Measurements from ENCODE around the gene NPAS1. TPM values are rescaled to one million over a fixed set of nuclear protein-coding genes. Genes with fewer than 3 reads are reported as not detected.
A peak's percentile ranks its signal among the peaks of the same experiment; 100 is the strongest.

The NPAS1 gene
- total and polyA plus RNA-seq, 5 donors from 2014 or later, result 0.53 to 1.5 TPM; not detected in 3

- DNase-seq, result no peak
- Mint-ChIP-seq H3K27ac (no peak overlapping the region), H3K36me3 (peaks cover 32% of the 10 kb centered on the region), H3K4me3 (no peak overlapping the region), H3K9me3 (peaks cover 0 to 1% (median 0%) of the 10 kb centered on the region in 7 donors), H3K27me3 (no peaks in the 10 kb centered on the region), H3K4me1 (peaks cover 0 to 5% (median 0%) of the 10 kb centered on the region in 4 donors)
- Histone ChIP-seq H3K4me1 (ENCODE audit: control insufficient read depth, insufficient read depth, low read length, poor library complexity, severe bottlenecking) (no peaks in the 10 kb centered on the region), H3K27me3 (ENCODE audit: control insufficient read depth, insufficient read depth, low read length) (no peaks in the 10 kb centered on the region), H3K27ac (ENCODE audit: insufficient read depth, low read length, poor library complexity, severe bottlenecking) (no peak overlapping the region), H3K9me3 (ENCODE audit: control insufficient read depth in 2 of 2, low read length in 2 of 2) (no peaks in the 10 kb centered on the region), H3K4me3 (ENCODE audit: low read depth, low read length) (no peak overlapping the region), H3K36me3 (ENCODE audit: control insufficient read depth, insufficient read depth, low read length) (peaks cover 73% of the 10 kb centered on the region)
- ATAC-seq (ENCODE audit: low read depth in 2 of 2), result no peak
These were observed 49.3 kb downstream of the NPAS1 start for GRCh38 chr19:47068876-47069406.

GRCh38 chr19:47069795-47070194 lies 50.2 kb downstream of the NPAS1 start:
- DNase-seq (no peak), ATAC-seq (ENCODE audit: low read depth in 2 of 2) (no peak)
- H3K9me3 ChIP-seq (ENCODE audit: control insufficient read depth in 2 of 2, low read length in 2 of 2), result no peaks in the 10 kb centered on the region
- H3K27ac ChIP-seq (ENCODE audit: insufficient read depth, low read length, poor library complexity, severe bottlenecking), result no peak overlapping the region
- no peak overlapping the region for H3K27ac Mint-ChIP-seq
- H3K36me3 ChIP-seq (ENCODE audit: control insufficient read depth, insufficient read depth, low read length), result peaks cover 80% of the 10 kb centered on the region
- H3K4me3 Mint-ChIP-seq, result no peak overlapping the region
- peaks cover 31% of the 10 kb centered on the region for H3K36me3 Mint-ChIP-seq
- H3K27me3 ChIP-seq (ENCODE audit: control insufficient read depth, insufficient read depth, low read length), result no peaks in the 10 kb centered on the region
- peaks cover 0 to 1% (median 0%) of the 10 kb centered on the region in 7 donors for H3K9me3 Mint-ChIP-seq
- H3K4me3 ChIP-seq (ENCODE audit: low read depth, low read length), result no peak overlapping the region
- H3K4me1 ChIP-seq (ENCODE audit: control insufficient read depth, insufficient read depth, low read length, poor library complexity, severe bottlenecking), result no peaks in the 10 kb centered on the region
- H3K27me3 Mint-ChIP-seq, result no peaks in the 10 kb centered on the region
- peaks cover 0 to 8% (median 0%) of the 10 kb centered on the region in 4 donors for H3K4me1 Mint-ChIP-seq

GRCh38 chr19:47070756-47071155 lies 51.1 kb downstream of the NPAS1 start:
- Histone ChIP-seq H3K4me1 (ENCODE audit: control insufficient read depth, insufficient read depth, low read length, poor library complexity, severe bottlenecking) (no peaks in the 10 kb centered on the region), H3K4me3 (ENCODE audit: low read depth, low read length) (no peak overlapping the region), H3K27ac (ENCODE audit: insufficient read depth, low read length, poor library complexity, severe bottlenecking) (no peak overlapping the region), H3K36me3 (ENCODE audit: control insufficient read depth, insufficient read depth, low read length) (peaks cover 80% of the 10 kb centered on the region), H3K27me3 (ENCODE audit: control insufficient read depth, insufficient read depth, low read length) (no peaks in the 10 kb centered on the region), H3K9me3 (ENCODE audit: control insufficient read depth in 2 of 2, low read length in 2 of 2) (no peaks in the 10 kb centered on the region)
- Mint-ChIP-seq H3K9me3 (no peaks in the 10 kb centered on the region), H3K27ac (peak overlapping the region in 2 of 3 donors; percentile 54 to 80), H3K36me3 (peaks cover 36% of the 10 kb centered on the region), H3K27me3 (no peaks in the 10 kb centered on the region), H3K4me3 (no peak overlapping the region), H3K4me1 (peaks cover 0 to 13% (median 6%) of the 10 kb centered on the region in 4 donors)
- DNase-seq (no peak), ATAC-seq (ENCODE audit: low read depth in 2 of 2) (no peak)

- H3K4me3 ChIP-seq (ENCODE audit: low read depth, low read length), result no peak overlapping the region
- no peak overlapping the region for H3K27ac Mint-ChIP-seq
- no peaks in the 10 kb centered on the region for H3K4me1 ChIP-seq (ENCODE audit: control insufficient read depth, insufficient read depth, low read length, poor library complexity, severe bottlenecking)
- peaks cover 38% of the 10 kb centered on the region for H3K36me3 Mint-ChIP-seq
- H3K4me3 Mint-ChIP-seq, result no peak overlapping the region
- ATAC-seq (ENCODE audit: low read depth in 2 of 2), result no peak
- H3K27ac ChIP-seq (ENCODE audit: insufficient read depth, low read length, poor library complexity, severe bottlenecking), result no peak overlapping the region
- no peaks in the 10 kb centered on the region for H3K9me3 ChIP-seq (ENCODE audit: control insufficient read depth in 2 of 2, low read length in 2 of 2)
- H3K27me3 Mint-ChIP-seq, result no peaks in the 10 kb centered on the region
- no peak for DNase-seq
- no peaks in the 10 kb centered on the region for H3K27me3 ChIP-seq (ENCODE audit: control insufficient read depth, insufficient read depth, low read length)
- peaks cover 82% of the 10 kb centered on the region for H3K36me3 ChIP-seq (ENCODE audit: control insufficient read depth, insufficient read depth, low read length)
- no peaks in the 10 kb centered on the region for H3K9me3 Mint-ChIP-seq
- peaks cover 0 to 17% (median 6%) of the 10 kb centered on the region in 4 donors for H3K4me1 Mint-ChIP-seq
These were observed 52.1 kb downstream of the NPAS1 start for GRCh38 chr19:47071731-47072130.

- no peaks in the 10 kb centered on the region for H3K27me3 ChIP-seq (ENCODE audit: control insufficient read depth, insufficient read depth, low read length)
- H3K4me3 ChIP-seq (ENCODE audit: low read depth, low read length), result no peak overlapping the region
- Mint-ChIP-seq H3K27me3 (no peaks in the 10 kb centered on the region), H3K36me3 (peaks cover 38% of the 10 kb centered on the region), H3K4me1 (peaks cover 0 to 17% (median 6%) of the 10 kb centered on the region in 4 donors), H3K27ac (no peak overlapping the region), H3K9me3 (no peaks in the 10 kb centered on the region), H3K4me3 (no peak overlapping the region)
- ATAC-seq (ENCODE audit: low read depth in 2 of 2) (no peak), DNase-seq (no peak)
- no peak overlapping the region for H3K27ac ChIP-seq (ENCODE audit: insufficient read depth, low read length, poor library complexity, severe bottlenecking)
- H3K9me3 ChIP-seq (ENCODE audit: control insufficient read depth in 2 of 2, low read length in 2 of 2), result no peaks in the 10 kb centered on the region
- H3K4me1 ChIP-seq (ENCODE audit: control insufficient read depth, insufficient read depth, low read length, poor library complexity, severe bottlenecking), result no peaks in the 10 kb centered on the region
- H3K36me3 ChIP-seq (ENCODE audit: control insufficient read depth, insufficient read depth, low read length), result peaks cover 77% of the 10 kb centered on the region
These were observed 52.7 kb downstream of the NPAS1 start for GRCh38 chr19:47072323-47072722.

GRCh38 chr19:47073574-47073973 lies 53.9 kb downstream of the NPAS1 start:
- Mint-ChIP-seq H3K27ac (peak overlapping the region in 1 of 3 donors; percentile 60), H3K27me3 (no peaks in the 10 kb centered on the region), H3K36me3 (peaks cover 38% of the 10 kb centered on the region), H3K9me3 (no peaks in the 10 kb centered on the region), H3K4me1 (peaks cover 0 to 17% (median 6%) of the 10 kb centered on the region in 4 donors), H3K4me3 (no peak overlapping the region)
- Histone ChIP-seq H3K27ac (ENCODE audit: insufficient read depth, low read length, poor library complexity, severe bottlenecking) (no peak overlapping the region), H3K9me3 (ENCODE audit: control insufficient read depth in 2 of 2, low read length in 2 of 2) (no peaks in the 10 kb centered on the region), H3K4me3 (ENCODE audit: low read depth, low read length) (no peak overlapping the region), H3K27me3 (ENCODE audit: control insufficient read depth, insufficient read depth, low read length) (no peaks in the 10 kb centered on the region), H3K36me3 (ENCODE audit: control insufficient read depth, insufficient read depth, low read length) (peaks cover 68% of the 10 kb centered on the region), H3K4me1 (ENCODE audit: control insufficient read depth, insufficient read depth, low read length, poor library complexity, severe bottlenecking) (no peaks in the 10 kb centered on the region)
- no peak for DNase-seq
- no peak for ATAC-seq (ENCODE audit: low read depth in 2 of 2)

GRCh38 chr19:47074621-47075020 lies 55.0 kb downstream of the NPAS1 start:
- no peaks in the 10 kb centered on the region for H3K9me3 ChIP-seq (ENCODE audit: control insufficient read depth in 2 of 2, low read length in 2 of 2)
- no peaks in the 10 kb centered on the region for H3K27me3 ChIP-seq (ENCODE audit: control insufficient read depth, insufficient read depth, low read length)
- Mint-ChIP-seq H3K27ac (no peak overlapping the region), H3K27me3 (no peaks in the 10 kb centered on the region), H3K4me3 (no peak overlapping the region), H3K4me1 (peaks cover 0 to 17% (median 6%) of the 10 kb centered on the region in 4 donors), H3K9me3 (no peaks in the 10 kb centered on the region), H3K36me3 (peaks cover 34% of the 10 kb centered on the region)
- no peak overlapping the region for H3K4me3 ChIP-seq (ENCODE audit: low read depth, low read length)
- H3K27ac ChIP-seq (ENCODE audit: insufficient read depth, low read length, poor library complexity, severe bottlenecking), result no peak overlapping the region
- ATAC-seq (ENCODE audit: low read depth in 2 of 2), result no peak
- H3K36me3 ChIP-seq (ENCODE audit: control insufficient read depth, insufficient read depth, low read length), result peaks cover 58% of the 10 kb centered on the region
- DNase-seq, result no peak
- H3K4me1 ChIP-seq (ENCODE audit: control insufficient read depth, insufficient read depth, low read length, poor library complexity, severe bottlenecking), result no peaks in the 10 kb centered on the region

- peaks cover 57% of the 10 kb centered on the region for H3K36me3 ChIP-seq (ENCODE audit: control insufficient read depth, insufficient read depth, low read length)
- ATAC-seq (ENCODE audit: low read depth in 2 of 2), result no peak
- peak overlapping the region in 2 of 3 donors; percentile 36 to 67 for H3K27ac Mint-ChIP-seq
- H3K4me1 Mint-ChIP-seq, result peaks cover 0 to 17% (median 6%) of the 10 kb centered on the region in 4 donors
- no peaks in the 10 kb centered on the region for H3K9me3 ChIP-seq (ENCODE audit: control insufficient read depth in 2 of 2, low read length in 2 of 2)
- no peak for DNase-seq
- H3K36me3 Mint-ChIP-seq, result peaks cover 31% of the 10 kb centered on the region
- no peaks in the 10 kb centered on the region for H3K9me3 Mint-ChIP-seq
- H3K27ac ChIP-seq (ENCODE audit: insufficient read depth, low read length, poor library complexity, severe bottlenecking), result no peak overlapping the region
- no peak overlapping the region for H3K4me3 ChIP-seq (ENCODE audit: low read depth, low read length)
- H3K27me3 Mint-ChIP-seq, result no peaks in the 10 kb centered on the region
- H3K27me3 ChIP-seq (ENCODE audit: control insufficient read depth, insufficient read depth, low read length), result no peaks in the 10 kb centered on the region
- no peak overlapping the region for H3K4me3 Mint-ChIP-seq
- H3K4me1 ChIP-seq (ENCODE audit: control insufficient read depth, insufficient read depth, low read length, poor library complexity, severe bottlenecking), result no peaks in the 10 kb centered on the region
These were observed 55.7 kb downstream of the NPAS1 start for GRCh38 chr19:47075179-47075810.

Data from CD4-positive, CD25-positive, alpha-beta regulatory T cell (primary cell).